ENCODE measurements around the gene PTCSC3. TPM values are rescaled to one million over a fixed set of nuclear protein-coding genes. Genes with fewer than 3 reads are reported as not detected.

Gene PTCSC3
- total and polyA plus RNA-seq, 2 of the 13 experiments (the other 11 are each of a cell fraction or from before 2014, with no cell fraction given) = not detected

- Histone ChIP-seq H3K9ac (ENCODE audit: insufficient read depth, low read depth, low read length) (no peak overlapping the region), H2AFZ (ENCODE audit: low read length) (no peak overlapping the region), H3K27me3 (ENCODE audit: control insufficient read depth in 1 of 2, insufficient read depth in 2 of 2, low read length in 2 of 2) (no peaks in the 10 kb centered on the region), H3K79me2 (ENCODE audit: insufficient read depth, low read length) (no peaks in the 10 kb centered on the region), H4K20me1 (ENCODE audit: insufficient read depth, low read length) (no peaks in the 10 kb centered on the region), H3K36me3 (replicated peaks in 1 of 2; ENCODE audit: control insufficient read depth in 1 of 2, insufficient read depth in 2 of 2, low read length in 2 of 2) (no peaks in the 10 kb centered on the region), H3K4me1 (ENCODE audit: insufficient read depth, low read length) (peaks cover 6% of the 10 kb centered on the region), H3K9me3 (ENCODE audit: low read length) (no peaks in the 10 kb centered on the region), H3K4me2 (ENCODE audit: low read depth, low read length) (0 out of 2 replicates have a peak overlapping the region, but pooled peaks have one; percentile 14), H3K4me3 (replicated peaks in 1 of 3; ENCODE audit: insufficient read depth in 1 of 3, low read depth in 2 of 3, low read length in 3 of 3) (no peak overlapping the region), H3K27ac (ENCODE audit: extremely low read length, insufficient read depth, low read length) (no peak overlapping the region)
- no TSS peak for BruUV-seq (replicated peaks)
- ATAC-seq (no peak), FAIRE-seq (no peak), DNase-seq (ENCODE audit: low spot score) (no peak)
- in situ Hi-C loops (cut with HindIII; ENCODE audit: extremely low pct_ligation_motif_present, low pct_unique_long_range_greater_than_20kb) (no loop called here), intact Hi-C loops (cut with micrococcal nuclease; ENCODE audit: unreplicated experiment) (no loop called here)
- TF ChIP-seq ZNF710 (CRISPR knock-in tag; IDR thresholded peaks at IDR 0.05; ENCODE audit: borderline replicate concordance) (no peak), MXI1 (IDR thresholded peaks at IDR 0.05; ENCODE audit: borderline replicate concordance, low read depth, low read length) (no peak), HNRNPH1 (optimal IDR thresholded peaks at IDR 0.05; ENCODE audit: low read depth, low read length) (no peak), RCOR2 (CRISPR knock-in tag; IDR thresholded peaks at IDR 0.05) (no peak), NFYB (CRISPR knock-in tag; IDR thresholded peaks at IDR 0.05) (0 out of 2 replicates have a peak, but pooled peaks have one; percentile 37), HMGXB4 (CRISPR knock-in tag; IDR thresholded peaks at IDR 0.05; ENCODE audit: borderline replicate concordance in 1 of 2, low read depth in 1 of 2) (no peak)
- WGBS (ENCODE audit: low lambda C conversion rate) = 6% methylated on average over 6 of the region's 6 CpGs
- ChIA-PET POLR2A (no interaction called here), CTCF (ENCODE audit: low intra/inter-chr PET ratio, low total read pairs) (no interaction called here)
Observed at GRCh38 chr14:36085861-36086260, 90.7 kb downstream of the PTCSC3 start.

Other genes starting within 250 kb of the PTCSC3 start
- 48.6 and 57.3 TPM in 2 replicates for gene MBIP, start 143.9 kb upstream of the PTCSC3 start, total RNA-seq (2016; rRNA removed; fragmentation: Illumina TruSeq; extraction: Trizol)
- gene MBIP, start 143.9 kb upstream of the PTCSC3 start, polyA plus RNA-seq (2011; rRNA removed) = 39.3 and 48.1 TPM in 2 replicates

Data from HepG2 (cell line).